Neural progenitor cell (in vitro differentiated cells): ENCODE results near the gene NFIX.

ENCODE experiments used
- EZH2 ChIP-seq: fragments of 200-600 bp; sonication (generic); IDR thresholded peaks from 2 replicates; pipeline ENCODE4 v1.6.1; 2017; ENCODE audit warnings: antibody characterized with exemption, mild to moderate bottlenecking, moderate library complexity
- TF ChIP-seq, protein P1 (sequence below): fragments of 200-600 bp; sonication (generic); IDR thresholded peaks from 2 replicates; pipeline ENCODE4 v1.5.1; 2017; ENCODE audit warnings: antibody characterized with exemption, mild to moderate bottlenecking

DNA sequence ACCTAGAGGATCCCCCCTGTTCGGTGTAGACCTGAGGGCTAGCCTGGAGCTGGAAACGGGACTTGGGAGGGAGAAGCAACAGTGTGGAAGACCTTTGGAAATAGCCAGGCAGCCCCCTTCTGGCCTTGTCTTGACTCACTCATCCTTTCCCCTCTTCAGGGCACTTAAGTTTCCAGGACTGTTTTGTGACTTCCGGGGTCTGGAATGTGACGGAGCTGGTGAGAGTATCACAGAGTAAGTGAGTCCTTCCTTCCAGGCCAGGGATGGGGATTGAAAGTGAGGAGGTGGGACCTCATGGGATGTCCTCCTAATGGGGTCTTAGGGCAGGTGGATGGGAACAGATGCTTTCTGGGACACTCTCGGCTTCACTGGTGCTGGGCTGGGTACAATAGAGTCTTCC is 78.0 kb downstream of the NFIX start:
- TF ChIP-seq EZH2: no peak
- TF ChIP-seq, protein P1, sequence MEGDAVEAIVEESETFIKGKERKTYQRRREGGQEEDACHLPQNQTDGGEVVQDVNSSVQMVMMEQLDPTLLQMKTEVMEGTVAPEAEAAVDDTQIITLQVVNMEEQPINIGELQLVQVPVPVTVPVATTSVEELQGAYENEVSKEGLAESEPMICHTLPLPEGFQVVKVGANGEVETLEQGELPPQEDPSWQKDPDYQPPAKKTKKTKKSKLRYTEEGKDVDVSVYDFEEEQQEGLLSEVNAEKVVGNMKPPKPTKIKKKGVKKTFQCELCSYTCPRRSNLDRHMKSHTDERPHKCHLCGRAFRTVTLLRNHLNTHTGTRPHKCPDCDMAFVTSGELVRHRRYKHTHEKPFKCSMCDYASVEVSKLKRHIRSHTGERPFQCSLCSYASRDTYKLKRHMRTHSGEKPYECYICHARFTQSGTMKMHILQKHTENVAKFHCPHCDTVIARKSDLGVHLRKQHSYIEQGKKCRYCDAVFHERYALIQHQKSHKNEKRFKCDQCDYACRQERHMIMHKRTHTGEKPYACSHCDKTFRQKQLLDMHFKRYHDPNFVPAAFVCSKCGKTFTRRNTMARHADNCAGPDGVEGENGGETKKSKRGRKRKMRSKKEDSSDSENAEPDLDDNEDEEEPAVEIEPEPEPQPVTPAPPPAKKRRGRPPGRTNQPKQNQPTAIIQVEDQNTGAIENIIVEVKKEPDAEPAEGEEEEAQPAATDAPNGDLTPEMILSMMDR: no peak
